NB4 (cell line): ENCODE measurements around the gene UBE2Q1.

ENCODE experiments used
- DNase-seq: peaks from one replicate; pipeline ENCODE4 v3.0.0; 2010; ENCODE audit warnings: low read depth
- H3K4me3 ChIP-seq: one replicate; pipeline ENCODE4 v1.5.1; 2011; ENCODE audit warnings: mild to moderate bottlenecking, low read depth, low read length, moderate library complexity
- MYC ChIP-seq: IDR thresholded peaks from 2 replicates; pipeline ENCODE4 v1.6.1; 2011; ENCODE audit warnings: low read depth, low read length
- POLR2A ChIP-seq: IDR thresholded peaks from 2 replicates; pipeline ENCODE4 v1.6.1; 2011; ENCODE audit warnings: mild to moderate bottlenecking; ENCODE audit not compliant: insufficient read length; ENCODE audit errors: extremely low read depth
- TF ChIP-seq, protein P1 (sequence below): IDR thresholded peaks from one replicate; pipeline ENCODE4 v1.5.1; 2012; ENCODE audit warnings: low read depth, low read length
- TF ChIP-seq, protein P2 (sequence below): IDR thresholded peaks from 2 replicates; pipeline ENCODE4 v1.6.1; 2011; ENCODE audit warnings: low read depth, low read length

The UBE2Q1 gene

DNA sequence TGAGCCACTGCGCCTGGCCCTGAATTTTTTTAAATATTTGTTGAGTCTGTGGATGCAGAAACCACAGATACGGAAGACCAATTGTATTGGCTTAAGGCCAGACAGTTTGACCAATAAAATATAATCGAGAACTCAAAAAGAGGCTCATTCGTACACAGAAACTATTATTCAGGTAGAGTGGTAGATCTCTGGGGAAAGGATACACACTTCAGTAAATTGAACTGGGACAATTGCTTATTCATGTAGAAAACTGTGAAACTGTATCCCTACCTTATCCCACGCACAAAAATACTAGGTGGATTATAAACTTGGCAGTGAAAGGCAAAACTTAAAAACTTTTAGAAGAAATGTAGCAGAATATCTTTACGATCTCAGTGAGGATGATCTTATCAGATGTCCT, 31.3 kb downstream of the UBE2Q1 start:
- TF ChIP-seq POLR2A (no peak), MYC (no peak)
- TF ChIP-seq, protein P1, sequence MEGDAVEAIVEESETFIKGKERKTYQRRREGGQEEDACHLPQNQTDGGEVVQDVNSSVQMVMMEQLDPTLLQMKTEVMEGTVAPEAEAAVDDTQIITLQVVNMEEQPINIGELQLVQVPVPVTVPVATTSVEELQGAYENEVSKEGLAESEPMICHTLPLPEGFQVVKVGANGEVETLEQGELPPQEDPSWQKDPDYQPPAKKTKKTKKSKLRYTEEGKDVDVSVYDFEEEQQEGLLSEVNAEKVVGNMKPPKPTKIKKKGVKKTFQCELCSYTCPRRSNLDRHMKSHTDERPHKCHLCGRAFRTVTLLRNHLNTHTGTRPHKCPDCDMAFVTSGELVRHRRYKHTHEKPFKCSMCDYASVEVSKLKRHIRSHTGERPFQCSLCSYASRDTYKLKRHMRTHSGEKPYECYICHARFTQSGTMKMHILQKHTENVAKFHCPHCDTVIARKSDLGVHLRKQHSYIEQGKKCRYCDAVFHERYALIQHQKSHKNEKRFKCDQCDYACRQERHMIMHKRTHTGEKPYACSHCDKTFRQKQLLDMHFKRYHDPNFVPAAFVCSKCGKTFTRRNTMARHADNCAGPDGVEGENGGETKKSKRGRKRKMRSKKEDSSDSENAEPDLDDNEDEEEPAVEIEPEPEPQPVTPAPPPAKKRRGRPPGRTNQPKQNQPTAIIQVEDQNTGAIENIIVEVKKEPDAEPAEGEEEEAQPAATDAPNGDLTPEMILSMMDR = no peak
- TF ChIP-seq, protein P2, sequence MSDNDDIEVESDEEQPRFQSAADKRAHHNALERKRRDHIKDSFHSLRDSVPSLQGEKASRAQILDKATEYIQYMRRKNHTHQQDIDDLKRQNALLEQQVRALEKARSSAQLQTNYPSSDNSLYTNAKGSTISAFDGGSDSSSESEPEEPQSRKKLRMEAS = no peak
- no peak for DNase-seq

DNA sequence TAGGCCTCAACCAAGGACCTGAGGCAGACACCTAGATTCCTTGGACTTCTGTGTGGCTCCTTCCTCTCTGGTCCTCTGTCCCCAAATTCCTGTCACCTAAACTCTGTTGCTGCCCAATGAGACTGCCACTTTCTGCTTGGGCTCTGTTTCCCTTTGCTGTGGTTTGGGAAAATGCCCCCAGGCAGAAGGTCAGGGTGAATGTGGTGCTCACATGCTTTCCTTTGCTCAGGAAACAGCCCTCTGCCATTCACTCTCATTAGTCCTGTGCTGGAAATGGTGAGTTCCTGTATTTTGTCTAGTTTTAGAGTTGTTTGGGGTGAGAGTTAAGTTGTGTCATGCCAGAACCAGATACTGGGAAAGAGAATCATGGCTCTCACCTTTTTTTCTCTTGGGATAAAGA, 33.6 kb downstream of the UBE2Q1 start:
- no peak for TF ChIP-seq POLR2A
- TF ChIP-seq, protein P1 = no peak
- no peak for TF ChIP-seq MYC
- TF ChIP-seq, protein P2 = no peak
- DNase-seq = no peak
- H3K4me3 ChIP-seq = no peak overlapping the region

More for the DNA sequence above, 31.3 kb downstream of the UBE2Q1 start:
- H3K4me3 ChIP-seq = no peak overlapping the region

DNA sequence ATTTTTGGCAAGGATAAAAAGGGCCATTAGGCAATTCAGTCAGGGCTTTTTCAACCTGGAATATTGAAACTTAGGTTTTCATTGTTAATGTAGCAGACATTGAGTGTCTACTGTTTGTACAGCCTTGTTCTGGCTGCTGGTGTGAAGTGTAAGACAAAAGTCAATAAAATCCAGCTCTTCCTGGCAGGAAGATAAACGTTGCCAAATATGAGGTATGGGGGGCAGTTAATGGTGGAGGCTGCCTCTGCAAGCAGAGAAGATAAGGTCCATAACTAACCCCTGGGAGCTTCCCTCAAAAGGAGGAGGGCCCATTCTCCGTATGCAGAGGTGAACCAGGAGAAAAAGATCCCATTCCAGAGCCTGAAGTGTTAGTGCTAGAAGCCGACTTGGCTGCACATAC, 36.8 kb downstream of the UBE2Q1 start:
- no peak overlapping the region for H3K4me3 ChIP-seq
- TF ChIP-seq POLR2A (no peak), MYC (no peak)
- TF ChIP-seq, protein P1 = no peak
- TF ChIP-seq, protein P2 = no peak
- no peak for DNase-seq

DNA sequence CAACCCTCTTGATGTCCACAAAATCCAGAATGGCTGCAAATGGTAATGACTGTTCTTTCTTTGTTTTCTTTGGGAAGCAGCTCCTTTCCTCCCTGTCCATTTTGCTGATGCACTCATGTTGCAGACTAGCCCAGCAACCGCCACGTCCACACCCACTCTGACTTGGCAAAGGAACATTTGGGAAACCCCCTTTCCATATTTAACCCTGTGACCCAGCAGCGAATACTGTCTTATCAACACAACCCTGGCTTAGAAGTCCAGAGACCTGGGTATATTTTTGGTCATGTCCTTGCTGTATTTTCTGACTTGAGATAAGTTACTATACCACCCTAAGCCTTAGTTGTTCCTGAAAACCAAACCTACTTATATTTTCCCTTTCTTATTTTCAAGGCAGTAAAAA, 38.1 kb downstream of the UBE2Q1 start:
- no peak overlapping the region for H3K4me3 ChIP-seq
- no peak for DNase-seq
- TF ChIP-seq POLR2A (no peak), MYC (no peak)
- TF ChIP-seq, protein P2 = no peak
- TF ChIP-seq, protein P1 = no peak

DNA sequence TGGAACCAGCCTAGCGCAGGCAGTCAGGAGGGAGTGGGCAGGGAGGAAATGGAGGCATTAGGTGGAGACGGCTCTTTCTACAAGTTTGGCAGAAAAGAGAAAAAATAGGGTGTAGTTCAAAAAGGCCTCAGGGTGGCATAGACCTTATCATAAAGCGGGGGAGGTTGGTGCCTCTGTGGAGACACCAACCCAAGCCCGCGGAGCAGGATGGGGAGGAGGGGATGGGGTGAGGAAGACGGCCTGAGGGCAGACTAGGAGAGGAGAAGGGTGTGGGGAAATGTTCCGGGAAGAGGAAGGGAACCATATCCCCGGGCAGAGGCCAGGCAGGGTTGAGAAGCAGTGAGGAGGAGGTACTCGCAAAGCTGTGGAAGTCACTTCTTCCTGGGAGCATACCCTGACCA, 38.9 kb downstream of the UBE2Q1 start:
- no peak for DNase-seq
- no peak overlapping the region for H3K4me3 ChIP-seq
- TF ChIP-seq, protein P1 = no peak
- no peak for TF ChIP-seq MYC
- TF ChIP-seq, protein P2 = no peak
- TF ChIP-seq POLR2A = no peak

DNA sequence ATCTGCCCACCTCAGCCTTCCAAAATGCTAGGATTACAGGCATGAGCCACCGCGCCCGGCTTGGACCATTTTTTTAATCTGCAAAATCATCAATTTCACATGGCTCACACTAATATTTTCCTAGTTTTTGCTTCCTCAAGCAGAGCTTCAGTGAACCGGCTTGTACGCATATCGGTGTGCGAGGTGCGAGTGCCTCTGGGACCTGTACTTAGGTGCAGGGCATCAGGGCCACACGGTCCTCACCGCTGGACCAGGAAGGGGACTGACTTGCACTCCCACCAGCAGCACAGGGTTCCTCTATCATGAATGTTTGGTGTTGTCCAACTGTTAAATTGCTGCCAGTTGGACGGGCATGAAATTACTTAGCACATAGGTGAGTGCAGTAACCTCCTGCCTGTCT, 40.8 kb downstream of the UBE2Q1 start:
- no peak for DNase-seq
- H3K4me3 ChIP-seq = no peak overlapping the region
- TF ChIP-seq, protein P1 = no peak
- TF ChIP-seq MYC (no peak), POLR2A (no peak)
- TF ChIP-seq, protein P2 = no peak
